Stimulated activated CD4-positive, alpha-beta T cell treated with anti-CD3 and anti-CD28 coated beads, Interleukin-1b, Interleukin-23, amount 100 ng/mL, for 4 hours (primary cell): Measurements from ENCODE around the gene HM13.
"Not testable (repeated sequence)": the region's sequence is repeated elsewhere in the genome, so short reads cannot be mapped to it uniquely, and the experiment has no call there.

Experiments used
- DNase-seq, 2 donors: peaks; one replicate each; pipeline ENCODE4 v3.0.0-alpha.2; 2020; ENCODE audit warnings: low read depth in 2 of 2

HM13 gene

GRCh38 chr20:31608251-31608945 lies 94.2 kb downstream of the HM13 start:
- no peak for DNase-seq

DNA sequence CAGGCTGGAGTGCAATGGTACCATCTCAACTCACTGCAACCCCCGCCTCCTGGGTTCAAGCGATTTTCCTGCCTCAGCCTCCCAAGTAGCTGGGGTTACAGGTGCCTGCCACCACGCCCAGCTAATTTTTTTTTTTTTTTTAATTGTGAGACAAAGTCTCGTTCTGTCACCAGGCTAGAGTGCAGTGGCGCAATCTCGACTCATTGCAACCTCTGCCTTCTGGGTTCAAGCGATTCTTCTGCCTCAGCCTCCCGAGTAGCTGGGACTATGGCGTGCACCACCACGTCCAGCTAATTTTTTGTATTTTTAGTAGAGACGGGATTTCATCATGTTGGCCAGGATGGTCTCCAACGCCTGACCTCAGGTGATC lies 98.0 kb downstream of the HM13 start:
- not testable (repeated sequence) for DNase-seq

DNA sequence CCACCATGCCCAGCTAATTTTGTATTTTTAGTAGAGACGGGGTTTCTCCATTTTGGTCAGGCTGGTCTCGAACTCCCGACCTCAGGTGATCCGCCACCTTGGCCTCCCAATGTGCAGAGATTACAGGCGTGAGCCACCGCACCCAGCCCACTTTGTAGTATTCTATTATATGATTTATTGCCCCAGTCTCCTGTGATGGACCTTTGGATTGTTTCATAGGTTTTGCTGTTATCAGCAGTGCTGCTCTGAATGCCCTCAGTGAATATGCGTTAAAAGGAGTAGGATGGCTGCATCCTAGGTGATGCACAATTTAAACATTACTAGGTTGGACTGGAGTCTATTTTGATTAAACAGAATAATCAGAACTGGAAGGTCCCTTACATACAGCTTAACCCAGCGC lies 101.2 kb downstream of the HM13 start:
- no peak for DNase-seq

- no peak for DNase-seq
These were observed 103.3 kb downstream of the HM13 start for GRCh38 chr20:31617432-31618104.
